NCI-H748 (cell line): ENCODE measurements around the gene TSPYL1.
A peak's percentile ranks its signal among the peaks of the same experiment; 100 is the strongest.
"Not testable (repeated sequence)": the region's sequence is repeated elsewhere in the genome, so short reads cannot be mapped to it uniquely, and the experiment has no call there.

Source experiments
- DNase-seq: peaks from one replicate; lab custom pipeline; 2025; ENCODE audit not compliant: unreplicated experiment; lab: John Stamatoyannopoulos, UW

Gene TSPYL1

GRCh38 chr6:116298273-116298672 lies 18.5 kb upstream of the TSPYL1 start:
- no peak for DNase-seq

DNA sequence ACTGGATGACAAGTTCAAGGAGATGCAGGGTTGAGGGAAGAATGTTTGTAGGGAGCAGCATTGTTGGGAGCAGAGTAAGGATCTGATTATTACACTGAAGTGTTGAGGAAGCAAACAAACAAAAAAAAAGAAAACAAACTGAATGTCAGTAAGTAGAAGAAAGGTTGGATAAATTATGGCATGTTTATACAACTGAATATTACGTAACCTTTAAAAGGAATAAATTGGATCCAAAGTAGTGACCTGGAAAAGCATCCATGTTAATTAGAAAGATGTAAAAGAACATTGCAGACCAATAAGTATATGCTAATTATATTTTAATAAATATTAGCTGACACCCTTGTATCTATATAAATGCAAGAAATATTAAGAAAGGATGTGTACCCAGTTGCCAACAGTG lies 12.8 kb upstream of the TSPYL1 start:
- DNase-seq: no peak

GRCh38 chr6:116291701-116292396 lies 12.1 kb upstream of the TSPYL1 start:
- DNase-seq: no peak

DNA sequence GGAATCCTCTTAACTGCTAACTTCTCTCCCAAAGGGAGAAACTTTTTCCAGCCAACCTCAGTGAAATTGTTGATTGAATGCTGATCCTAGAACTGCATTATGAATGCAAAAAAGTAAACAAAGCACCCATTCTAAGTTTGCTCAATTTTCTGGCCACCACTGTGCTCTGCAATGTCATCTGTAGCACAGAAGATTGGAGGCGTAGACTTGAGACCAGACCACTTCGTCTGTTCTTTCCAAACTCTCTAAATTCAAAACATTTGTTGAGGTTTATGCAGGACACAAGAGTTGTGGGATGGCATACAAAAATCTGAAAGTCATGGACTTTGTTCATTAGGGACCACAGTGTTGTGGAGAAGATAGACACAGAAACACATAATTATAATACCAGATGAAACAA lies 11.1 kb upstream of the TSPYL1 start:
- DNase-seq: no peak

- no peak for DNase-seq
Observed at GRCh38 chr6:116289876-116290275, 10.1 kb upstream of the TSPYL1 start.

- DNase-seq: peak; percentile 32
Observed at GRCh38 chr6:116287689-116288282, 8.1 kb upstream of the TSPYL1 start.

GRCh38 chr6:116286773-116287358 lies 7.1 kb upstream of the TSPYL1 start:
- no peak for DNase-seq

DNA sequence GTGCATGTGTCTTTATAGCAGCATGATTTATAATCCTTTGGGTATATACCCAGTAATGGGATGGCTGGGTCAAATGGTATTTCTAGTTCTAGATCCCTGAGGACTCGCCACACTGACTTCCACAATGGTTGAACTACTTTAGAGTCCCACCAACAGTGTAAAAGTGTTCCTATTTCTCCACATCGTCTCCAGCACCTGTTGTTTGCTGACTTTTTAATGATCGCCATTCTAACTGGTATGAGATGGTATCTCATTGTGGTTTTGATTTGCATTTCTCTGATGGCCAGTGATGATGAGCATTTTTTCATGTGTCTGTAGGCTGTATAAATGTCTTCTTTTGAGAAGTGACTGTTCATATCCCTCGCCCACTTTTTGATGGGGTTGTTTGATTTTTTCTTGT lies 5.3 kb upstream of the TSPYL1 start:
- not testable (repeated sequence) for DNase-seq

DNA sequence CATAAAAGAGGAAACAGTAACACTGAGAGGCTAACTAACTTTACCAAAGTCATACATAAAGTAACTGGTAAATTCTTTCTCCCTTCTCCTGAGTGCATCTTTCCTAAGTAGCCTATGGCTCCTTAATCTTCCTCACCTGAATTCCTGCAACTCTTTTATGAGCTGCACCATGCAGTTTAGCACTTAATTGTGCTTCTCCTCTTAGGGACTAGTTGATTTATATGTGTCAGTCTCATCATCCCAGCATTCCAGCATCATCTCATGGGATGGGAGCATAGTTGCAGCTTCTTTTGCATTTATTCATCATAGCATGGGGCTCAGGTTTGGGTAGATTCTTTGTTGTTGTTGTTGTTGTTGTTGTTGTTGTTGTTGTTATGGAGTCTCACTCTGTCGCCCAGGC lies 3.5 kb upstream of the TSPYL1 start:
- DNase-seq: no peak

DNA sequence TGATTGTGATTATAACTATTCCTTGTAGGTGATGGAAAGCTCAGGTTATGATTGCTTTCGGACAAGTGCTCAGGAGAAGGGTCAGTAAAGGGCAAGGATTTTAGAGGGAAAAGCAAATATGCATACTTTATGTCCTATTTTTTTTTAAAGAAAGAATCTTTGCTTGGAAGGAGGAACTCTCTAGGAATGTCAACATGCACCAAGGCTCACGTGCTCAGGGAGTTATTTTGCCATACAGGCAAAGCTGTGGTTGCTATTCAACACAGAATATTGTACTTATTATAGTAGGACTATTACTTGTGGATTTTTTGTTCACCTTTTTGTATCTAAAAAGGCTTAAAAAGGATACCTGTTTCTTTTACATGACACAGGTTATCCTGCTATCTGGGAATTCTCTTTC lies 3.0 kb upstream of the TSPYL1 start:
- DNase-seq: no peak

- no peak for DNase-seq
Observed at GRCh38 chr6:116280933-116281316, 1.2 kb upstream of the TSPYL1 start.

GRCh38 chr6:116280161-116280932 lies 617 bp upstream of the TSPYL1 start:
- DNase-seq: peak; percentile 23

DNA sequence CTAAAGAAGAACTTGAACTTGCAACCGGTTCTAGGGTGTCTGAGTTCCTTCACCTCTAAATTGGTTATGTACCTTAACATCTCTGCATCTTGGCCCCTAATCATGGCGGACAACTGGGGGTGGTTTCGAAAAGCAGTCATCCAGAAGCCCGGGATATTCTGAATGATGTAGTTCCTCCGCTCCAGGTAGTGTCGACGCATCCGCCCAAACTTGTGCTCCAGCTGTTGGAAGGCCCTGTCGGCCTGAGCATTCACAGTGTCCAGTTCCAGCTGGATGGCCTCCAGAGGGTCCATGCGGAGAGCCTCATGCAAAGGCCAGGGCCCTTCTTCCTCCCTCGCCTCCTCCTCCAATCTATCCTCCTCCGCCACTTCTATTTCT lies 887 bp downstream of the TSPYL1 start:
- DNase-seq: peak; percentile 59

DNA sequence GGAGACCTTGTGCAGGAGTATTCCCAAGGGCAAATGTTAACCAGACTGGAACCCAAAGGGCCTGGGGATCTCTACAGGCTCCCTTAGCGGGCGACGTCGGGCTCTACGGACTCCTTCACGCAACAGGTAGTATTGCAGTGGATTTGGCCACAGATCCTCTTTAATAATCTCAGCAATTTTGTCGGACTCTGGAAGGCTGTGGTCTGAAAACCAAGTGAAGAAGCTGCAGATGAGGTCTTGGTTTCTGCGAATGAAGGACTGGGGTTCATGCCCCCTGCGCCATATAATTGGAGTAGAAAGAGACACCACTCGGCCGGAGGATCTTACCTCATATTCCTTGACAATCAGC lies 1.3 kb downstream of the TSPYL1 start:
- no peak for DNase-seq

- no peak for DNase-seq
Observed at GRCh38 chr6:116277124-116277523, 2.6 kb downstream of the TSPYL1 start.

DNA sequence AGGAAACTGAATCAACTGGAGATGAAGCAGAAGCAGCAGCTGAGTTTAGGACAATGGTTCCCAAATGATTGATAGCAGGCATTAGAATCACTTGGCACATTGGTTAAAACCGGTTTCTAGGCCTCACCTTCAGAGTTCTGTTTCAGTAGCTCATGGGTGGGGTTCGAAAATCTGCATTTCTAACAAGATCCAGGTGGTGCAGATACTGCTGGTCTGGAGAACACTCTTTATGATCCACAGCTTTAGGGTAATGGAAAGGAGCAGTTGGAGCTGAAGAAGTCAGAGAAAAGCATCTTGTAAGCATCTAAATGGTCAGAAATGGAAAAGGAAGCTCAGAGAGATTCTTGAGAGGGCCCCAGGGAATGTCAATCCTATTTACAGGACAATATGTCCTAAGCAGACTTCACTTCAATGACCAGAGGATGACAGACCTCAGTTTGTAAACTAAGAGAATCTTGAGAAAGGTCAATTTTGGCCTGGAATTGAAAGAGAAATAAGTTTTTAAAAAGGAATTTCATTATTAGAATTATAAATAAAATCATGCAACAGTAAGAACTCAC lies 8.5 kb downstream of the TSPYL1 start:
- no peak for DNase-seq

GRCh38 chr6:116268589-116269293 lies 11.0 kb downstream of the TSPYL1 start:
- DNase-seq: peak; percentile 84

DNA sequence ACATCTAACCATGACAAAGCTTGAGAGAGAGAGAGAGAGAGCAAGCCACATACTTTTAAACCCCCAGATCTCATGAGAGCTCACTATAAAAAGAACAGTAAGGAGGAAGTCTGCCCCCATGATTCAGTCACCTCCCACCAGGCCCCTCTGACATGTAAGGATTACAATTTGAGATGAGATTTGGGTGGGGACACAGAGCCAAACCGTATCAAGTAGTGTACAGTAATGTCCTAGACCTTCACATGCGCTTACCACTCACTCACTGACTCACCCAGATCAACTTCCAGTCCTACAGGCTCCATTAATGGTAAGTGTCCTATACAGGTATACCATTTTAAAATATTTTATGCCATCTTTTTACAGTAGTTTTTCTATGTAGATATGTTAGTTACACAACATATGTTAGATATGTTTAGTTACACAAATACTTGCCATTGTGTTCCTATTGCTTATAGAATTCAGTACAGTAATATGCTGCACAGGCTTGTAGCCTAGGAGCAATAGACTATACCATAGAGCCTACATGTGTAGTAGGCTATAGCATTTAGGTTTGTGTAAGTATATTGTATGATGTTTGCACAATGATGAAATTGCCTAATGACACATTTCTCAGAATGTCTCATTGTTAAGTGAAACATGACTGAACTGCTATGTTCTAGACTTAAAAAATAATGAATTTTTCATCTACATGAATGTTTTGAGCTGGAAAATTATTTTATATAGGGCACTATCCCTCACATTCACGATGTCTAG lies 11.7 kb downstream of the TSPYL1 start:
- no peak for DNase-seq

DNA sequence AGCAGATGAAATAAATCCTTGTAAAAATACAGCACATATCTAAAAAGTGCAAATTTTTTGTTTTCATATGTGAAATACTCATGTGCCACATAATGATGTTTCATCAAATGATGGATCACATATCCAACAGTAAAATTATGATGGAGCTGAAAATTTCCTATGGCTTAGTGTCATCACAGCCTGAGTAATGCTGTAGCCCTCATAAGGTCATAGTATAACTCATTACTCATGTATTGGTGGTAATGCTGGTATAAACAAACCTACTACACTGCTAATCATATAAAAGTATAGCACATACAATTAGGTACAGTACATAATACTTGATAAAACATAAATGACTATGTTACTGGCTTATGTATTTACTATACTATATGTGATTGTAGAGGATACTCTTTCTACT lies 12.9 kb downstream of the TSPYL1 start:
- DNase-seq: no peak

- peak; percentile 36 for DNase-seq
Observed at GRCh38 chr6:116265041-116265829, 14.5 kb downstream of the TSPYL1 start.
